Ascending aorta (tissue), 2 donors: ENCODE measurements around the gene PEBP1. TPM values are rescaled to one million over a fixed set of nuclear protein-coding genes. Genes with fewer than 3 reads are reported as not detected.

Experiments used
- DNase-seq, 2 donors: peaks; one replicate each; pipeline ENCODE4 v3.0.0-alpha.2; 2019; ENCODE audit warnings: low spot score in 2 of 2
- H3K27ac ChIP-seq, 2 donors: fragments of 200-600 bp; sonication (generic); one replicate each; pipeline ENCODE4 v1.5.1; 2016 to 2017; ENCODE audit warnings: mild to moderate bottlenecking in 1 of 2
- H3K27me3 ChIP-seq: fragments of 200-600 bp; sonication (generic); one replicate; pipeline ENCODE4 v1.5.1; 2017
- H3K36me3 ChIP-seq, 2 donors: fragments of 200-600 bp; sonication (generic); one replicate each; pipeline ENCODE4 v1.5.1; 2016
- H3K4me1 ChIP-seq, 2 donors: fragments of 200-600 bp; sonication (generic); one replicate each; pipeline ENCODE4 v1.5.1; 2016 to 2017; ENCODE audit warnings: mild to moderate bottlenecking in 1 of 2
- H3K4me3 ChIP-seq, 2 donors: fragments of 200-600 bp; sonication (generic); one replicate each; pipeline ENCODE4 v1.5.1; 2016 to 2017; ENCODE audit warnings: mild to moderate bottlenecking in 1 of 2
- H3K9me3 ChIP-seq, 2 donors: fragments of 200-600 bp; sonication (generic); one replicate each; pipeline ENCODE4 v1.5.1; 2016
- intact Hi-C: fragments of 100-400 bp; cut with DNase I; formaldehyde crosslinking; loops from one replicate; pipeline ENCODE4 v1.15.1; 2023
- total RNA-seq: library from RNA; depleted of rRNA; stranded (reverse); fragments of >200 nt; gene quantifications from one replicate; pipeline ENCODE4 v1.1.0, GENCODE V29; 2016
- TF ChIP-seq, protein P1 (sequence below), 3 experiments: fragments of 200-600 bp in 2 of 3; fragments of 450-650 bp in 1 of 3; sonication (generic) in 2 of 3; IDR thresholded peaks; one replicate each; pipeline ENCODE4 v1.5.1; 2016 to 2019; ENCODE audit warnings: antibody characterized with exemption in 3 of 3, mild to moderate bottlenecking in 1 of 3, moderate library complexity in 1 of 3

The PEBP1 gene
- total RNA-seq, 1 donor from 2014 or later = 312 TPM

DNA sequence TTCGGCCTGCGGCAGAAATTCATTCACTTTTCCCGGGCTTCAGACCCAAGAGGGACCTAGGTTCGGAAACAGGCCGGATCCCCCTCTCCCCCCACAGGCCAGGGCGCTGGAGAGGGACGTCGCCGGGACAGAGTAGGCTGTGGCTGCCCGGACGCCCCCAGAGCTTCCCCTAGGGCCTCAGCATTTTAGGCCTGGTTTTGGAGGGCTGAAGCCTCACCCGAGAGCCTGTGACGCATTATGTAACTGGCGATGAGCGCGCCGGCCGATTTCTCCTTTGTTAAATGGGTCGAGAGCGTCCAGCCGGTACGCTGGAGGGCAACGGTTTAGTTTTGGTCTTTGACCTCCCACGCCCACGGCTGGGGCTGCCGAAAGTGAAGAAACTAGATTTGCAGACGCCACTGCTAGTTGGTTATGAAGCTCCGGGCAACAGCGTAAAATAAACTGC lies 657 bp downstream of the PEBP1 start:
- intact Hi-C loops = loop anchor here (1.0 to 10.0 kb wide), 7 partner anchors 15 to 1038 kb away; partner anchors contain the start of genes HSPB8, RFC5, TAOK3 and VSIG10
- TF ChIP-seq, protein P1, sequence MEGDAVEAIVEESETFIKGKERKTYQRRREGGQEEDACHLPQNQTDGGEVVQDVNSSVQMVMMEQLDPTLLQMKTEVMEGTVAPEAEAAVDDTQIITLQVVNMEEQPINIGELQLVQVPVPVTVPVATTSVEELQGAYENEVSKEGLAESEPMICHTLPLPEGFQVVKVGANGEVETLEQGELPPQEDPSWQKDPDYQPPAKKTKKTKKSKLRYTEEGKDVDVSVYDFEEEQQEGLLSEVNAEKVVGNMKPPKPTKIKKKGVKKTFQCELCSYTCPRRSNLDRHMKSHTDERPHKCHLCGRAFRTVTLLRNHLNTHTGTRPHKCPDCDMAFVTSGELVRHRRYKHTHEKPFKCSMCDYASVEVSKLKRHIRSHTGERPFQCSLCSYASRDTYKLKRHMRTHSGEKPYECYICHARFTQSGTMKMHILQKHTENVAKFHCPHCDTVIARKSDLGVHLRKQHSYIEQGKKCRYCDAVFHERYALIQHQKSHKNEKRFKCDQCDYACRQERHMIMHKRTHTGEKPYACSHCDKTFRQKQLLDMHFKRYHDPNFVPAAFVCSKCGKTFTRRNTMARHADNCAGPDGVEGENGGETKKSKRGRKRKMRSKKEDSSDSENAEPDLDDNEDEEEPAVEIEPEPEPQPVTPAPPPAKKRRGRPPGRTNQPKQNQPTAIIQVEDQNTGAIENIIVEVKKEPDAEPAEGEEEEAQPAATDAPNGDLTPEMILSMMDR (IDR thresholded peaks at IDR 0.05) = no peak

DNA sequence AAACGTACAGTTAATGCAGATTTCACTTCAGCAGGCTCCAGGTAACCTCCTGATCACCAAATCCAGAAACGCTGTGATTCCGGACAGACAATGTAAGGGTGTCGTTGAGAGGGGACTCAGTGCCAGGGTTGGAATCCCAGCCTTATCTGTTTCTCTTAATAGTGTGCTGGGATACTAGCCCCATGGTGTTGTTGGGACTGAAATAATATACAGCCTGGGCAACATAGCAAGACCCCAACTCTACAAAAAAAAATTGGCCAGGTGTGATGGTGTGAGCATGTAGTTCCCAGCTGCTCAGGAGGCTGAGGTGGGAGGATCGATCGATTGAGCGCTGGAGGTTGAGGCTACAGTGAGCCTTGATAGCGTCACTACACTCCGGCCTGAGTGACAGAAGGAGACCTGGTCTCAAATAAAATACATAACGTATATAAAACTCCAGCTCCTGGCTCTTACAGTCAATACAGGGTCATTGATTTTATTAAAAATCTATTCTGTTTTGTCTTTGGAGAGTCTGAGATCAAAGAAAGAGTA lies 1.3 kb downstream of the PEBP1 start:
- Histone ChIP-seq H3K27me3 (no peaks in the 10 kb centered on the region), H3K4me1 (peaks cover 0 to 20% of the 10 kb centered on the region in 2 donors), H3K27ac (peak overlapping the region; percentile 84 to 86), H3K9me3 (no peaks in the 10 kb centered on the region), H3K4me3 (peak overlapping the region; percentile 74 to 82), H3K36me3 (peaks cover 37 to 43% of the 10 kb centered on the region in 2 donors)
- intact Hi-C loops = loop anchor here (2.0 to 10.0 kb wide), 4 partner anchors 35 to 1038 kb away; partner anchors contain the start of genes HSPB8, RFC5 and VSIG10
- DNase-seq = no peak
- TF ChIP-seq, protein P1 (IDR thresholded peaks at IDR 0.05) = no peak

More for the DNA sequence above, 657 bp downstream of the PEBP1 start:
- H3K27me3 ChIP-seq = no peaks in the 10 kb centered on the region
- peak in 1 of 2 donors; percentile 79 for DNase-seq
- H3K27ac ChIP-seq = peak overlapping the region; percentile 84 to 86
- H3K4me1 ChIP-seq = peaks cover 0 to 20% of the 10 kb centered on the region in 2 donors
- H3K9me3 ChIP-seq = no peaks in the 10 kb centered on the region
- peak overlapping the region; percentile 74 to 82 for H3K4me3 ChIP-seq
- peaks cover 31 to 37% of the 10 kb centered on the region in 2 donors for H3K36me3 ChIP-seq

DNA sequence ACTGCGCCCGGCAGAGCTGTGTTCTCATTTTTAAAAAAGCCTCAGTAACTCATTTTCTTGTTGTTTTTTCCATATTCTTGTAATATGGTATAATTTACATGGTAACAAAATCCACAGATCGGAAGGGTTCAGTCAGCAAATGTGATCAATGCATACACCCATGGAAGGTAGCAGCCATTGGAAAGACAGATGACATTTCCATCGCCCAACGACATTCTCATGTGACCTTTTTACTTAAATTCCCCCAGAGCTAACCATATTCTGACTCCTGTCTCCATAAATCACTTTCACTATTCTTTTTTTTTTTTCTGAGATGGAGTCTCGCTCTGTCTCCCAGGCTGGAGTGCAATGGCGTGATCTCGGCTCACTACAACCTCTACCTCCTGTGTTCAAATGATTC lies 4.9 kb downstream of the PEBP1 start:
- H3K27me3 ChIP-seq = no peaks in the 10 kb centered on the region
- H3K9me3 ChIP-seq = no peaks in the 10 kb centered on the region
- H3K4me1 ChIP-seq = peaks cover 0 to 15% of the 10 kb centered on the region in 2 donors
- intact Hi-C loops = no loop called here
- H3K36me3 ChIP-seq = peaks cover 64 to 76% of the 10 kb centered on the region in 2 donors
- no peak overlapping the region for H3K4me3 ChIP-seq
- no peak overlapping the region for H3K27ac ChIP-seq
- TF ChIP-seq, protein P1 (IDR thresholded peaks at IDR 0.05) = no peak
- DNase-seq = no peak

DNA sequence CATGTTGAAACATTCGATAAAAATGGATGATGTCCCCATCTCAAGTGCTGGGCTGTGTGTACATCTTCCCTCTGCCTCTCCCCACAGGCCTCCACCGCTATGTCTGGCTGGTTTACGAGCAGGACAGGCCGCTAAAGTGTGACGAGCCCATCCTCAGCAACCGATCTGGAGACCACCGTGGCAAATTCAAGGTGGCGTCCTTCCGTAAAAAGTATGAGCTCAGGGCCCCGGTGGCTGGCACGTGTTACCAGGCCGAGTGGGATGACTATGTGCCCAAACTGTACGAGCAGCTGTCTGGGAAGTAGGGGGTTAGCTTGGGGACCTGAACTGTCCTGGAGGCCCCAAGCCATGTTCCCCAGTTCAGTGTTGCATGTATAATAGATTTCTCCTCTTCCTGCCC lies 8.6 kb downstream of the PEBP1 start:
- Histone ChIP-seq H3K36me3 (peaks cover 71 to 82% of the 10 kb centered on the region in 2 donors), H3K27ac (no peak overlapping the region), H3K9me3 (no peaks in the 10 kb centered on the region), H3K4me1 (no peaks in the 10 kb centered on the region), H3K4me3 (no peak overlapping the region), H3K27me3 (no peaks in the 10 kb centered on the region)
- TF ChIP-seq, protein P1 (IDR thresholded peaks at IDR 0.05) = no peak
- intact Hi-C loops = no loop called here
- no peak for DNase-seq

DNA sequence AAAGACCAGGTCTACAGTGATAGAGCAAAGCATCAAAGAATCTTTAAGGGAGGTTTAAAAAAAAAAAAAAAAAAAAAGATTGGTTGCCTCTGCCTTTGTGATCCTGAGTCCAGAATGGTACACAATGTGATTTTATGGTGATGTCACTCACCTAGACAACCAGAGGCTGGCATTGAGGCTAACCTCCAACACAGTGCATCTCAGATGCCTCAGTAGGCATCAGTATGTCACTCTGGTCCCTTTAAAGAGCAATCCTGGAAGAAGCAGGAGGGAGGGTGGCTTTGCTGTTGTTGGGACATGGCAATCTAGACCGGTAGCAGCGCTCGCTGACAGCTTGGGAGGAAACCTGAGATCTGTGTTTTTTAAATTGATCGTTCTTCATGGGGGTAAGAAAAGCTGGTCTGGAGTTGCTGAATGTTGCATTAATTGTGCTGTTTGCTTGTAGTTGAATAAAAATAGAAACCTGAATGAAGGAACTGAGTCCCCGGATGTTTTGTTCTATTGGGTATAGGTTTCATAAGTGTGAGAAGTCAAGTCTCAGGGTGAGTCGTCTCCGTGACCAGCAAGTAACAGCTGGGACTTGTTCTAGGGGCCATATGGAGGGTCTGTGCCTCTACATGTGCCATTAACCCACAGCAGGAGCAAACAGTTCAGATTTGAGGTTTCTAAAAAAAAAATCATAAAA lies 9.3 kb downstream of the PEBP1 start:
- Histone ChIP-seq H3K9me3 (no peaks in the 10 kb centered on the region), H3K27me3 (no peaks in the 10 kb centered on the region), H3K4me3 (no peak overlapping the region), H3K36me3 (peaks cover 66 to 76% of the 10 kb centered on the region in 2 donors), H3K4me1 (no peaks in the 10 kb centered on the region), H3K27ac (no peak overlapping the region)
- TF ChIP-seq, protein P1 (IDR thresholded peaks at IDR 0.05) = no peak
- intact Hi-C loops = no loop called here
- DNase-seq = no peak
